HEK293 (cell line): Measurements from ENCODE around the gene ICAM3.

Experiments
- BCL11B ChIP-seq: fragments of 450-650 bp; formaldehyde crosslinking; IDR thresholded peaks from 2 replicates; pipeline ENCODE4 v1.5.1; 2016; ENCODE audit warnings: low read depth, missing biosample characterization, missing genetic modification characterization
- GFI1B ChIP-seq: fragments of 450-650 bp; formaldehyde crosslinking; IDR thresholded peaks from 2 replicates; pipeline ENCODE4 v1.5.1; 2016; ENCODE audit warnings: missing biosample characterization, missing genetic modification characterization
- KLF1 ChIP-seq: fragments of 450-650 bp; formaldehyde crosslinking; IDR thresholded peaks from 2 replicates; pipeline ENCODE4 v1.5.1; 2016; ENCODE audit warnings: missing biosample characterization, missing genetic modification characterization
- MEIS1 ChIP-seq: sonication (generic); formaldehyde crosslinking; IDR thresholded peaks from 2 replicates; pipeline ENCODE4 v1.8.1; 2022; ENCODE audit warnings: missing genetic modification reagents, mild to moderate bottlenecking, borderline replicate concordance
- MZF1 ChIP-seq: fragments of 450-650 bp; formaldehyde crosslinking; IDR thresholded peaks from 2 replicates; pipeline ENCODE4 v1.5.1; 2017; ENCODE audit warnings: missing biosample characterization, missing genetic modification characterization, borderline replicate concordance
- PATZ1 ChIP-seq: fragments of 450-650 bp; formaldehyde crosslinking; IDR thresholded peaks from 2 replicates; pipeline ENCODE4 v1.5.1; 2016; ENCODE audit warnings: missing biosample characterization, missing genetic modification characterization
- PRDM2 ChIP-seq: fragments of 450-650 bp; formaldehyde crosslinking; IDR thresholded peaks from 2 replicates; pipeline ENCODE4 v1.5.1; 2016; ENCODE audit warnings: missing biosample characterization, missing genetic modification characterization, borderline replicate concordance
- YY2 ChIP-seq: fragments of 450-650 bp; formaldehyde crosslinking; IDR thresholded peaks from 2 replicates; pipeline ENCODE4 v1.5.1; 2016; ENCODE audit warnings: missing biosample characterization, missing genetic modification characterization
- ZBTB17 ChIP-seq: fragments of 450-650 bp; formaldehyde crosslinking; IDR thresholded peaks from 2 replicates; pipeline ENCODE4 v1.5.1; 2016; ENCODE audit warnings: missing biosample characterization, missing genetic modification characterization
- ZBTB26 ChIP-seq: fragments of 450-650 bp; formaldehyde crosslinking; optimal IDR thresholded peaks from 2 replicates; pipeline ENCODE3; 2016; ENCODE audit warnings: missing biosample characterization, mild to moderate bottlenecking, missing genetic modification characterization
- ZBTB49 ChIP-seq: fragments of 450-650 bp; formaldehyde crosslinking; IDR thresholded peaks from 2 replicates; pipeline ENCODE4 v1.5.1; 2016; ENCODE audit warnings: missing biosample characterization, missing genetic modification characterization, low read depth
- ZNF114 ChIP-seq: fragments of 450-650 bp; formaldehyde crosslinking; IDR thresholded peaks from 2 replicates; pipeline ENCODE4 v1.5.0; 2017; ENCODE audit warnings: missing biosample characterization, missing genetic modification characterization
- ZNF121 ChIP-seq: fragments of 450-650 bp; formaldehyde crosslinking; IDR thresholded peaks from 2 replicates; pipeline ENCODE4 v1.5.1; 2016; ENCODE audit warnings: missing biosample characterization, missing genetic modification characterization
- ZNF132 ChIP-seq: fragments of 450-650 bp; formaldehyde crosslinking; IDR thresholded peaks from 2 replicates; pipeline ENCODE4 v1.5.1; 2017; ENCODE audit warnings: missing biosample characterization, missing genetic modification characterization, borderline replicate concordance
- ZNF221 ChIP-seq: fragments of 450-650 bp; formaldehyde crosslinking; IDR thresholded peaks from 2 replicates; pipeline ENCODE4 v1.5.1; 2017; ENCODE audit warnings: missing biosample characterization, missing genetic modification characterization, borderline replicate concordance
- ZNF274 ChIP-seq, 2 experiments: fragments of 200-500 bp in 1 of 2; fragments of 450-650 bp in 1 of 2; sonication (Bioruptor generic) in 1 of 2; formaldehyde crosslinking in 1 of 2; IDR thresholded peaks; 2 replicates each; pipeline versions ENCODE4 v1.5.1 to v1.6.1; 2014 to 2016; ENCODE audit warnings: borderline replicate concordance in 1 of 2, inconsistent platforms in 1 of 2, low read length in 1 of 2, missing biosample characterization in 1 of 2, missing genetic modification characterization in 1 of 2
- ZNF335 ChIP-seq: fragments of 450-650 bp; formaldehyde crosslinking; conservative IDR thresholded peaks from 2 replicates; pipeline ENCODE4 v1.5.1; 2016; ENCODE audit warnings: missing biosample characterization, missing genetic modification characterization
- ZNF488 ChIP-seq: fragments of 450-650 bp; formaldehyde crosslinking; IDR thresholded peaks from 2 replicates; pipeline ENCODE4 v1.5.1; 2016; ENCODE audit warnings: missing biosample characterization, missing genetic modification characterization
- ZNF514 ChIP-seq: fragments of 450-650 bp; formaldehyde crosslinking; IDR thresholded peaks from 2 replicates; pipeline ENCODE4 v1.5.1; 2016; ENCODE audit warnings: missing biosample characterization, missing genetic modification characterization
- ZNF521 ChIP-seq: fragments of 450-650 bp; formaldehyde crosslinking; IDR thresholded peaks from 2 replicates; pipeline ENCODE4 v1.5.1; 2017; ENCODE audit warnings: missing biosample characterization, mild to moderate bottlenecking, missing genetic modification characterization
- ZNF548 ChIP-seq: fragments of 450-650 bp; formaldehyde crosslinking; IDR thresholded peaks from 2 replicates; pipeline ENCODE4 v1.5.1; 2016; ENCODE audit warnings: missing biosample characterization, missing genetic modification characterization
- ZNF561 ChIP-seq: fragments of 450-650 bp; IDR thresholded peaks from 2 replicates; pipeline ENCODE4 v1.5.1; 2018; ENCODE audit warnings: missing biosample characterization, missing genetic modification characterization, borderline replicate concordance
- ZNF571 ChIP-seq: fragments of 450-650 bp; formaldehyde crosslinking; IDR thresholded peaks from 2 replicates; pipeline ENCODE4 v1.5.0; 2017; ENCODE audit warnings: missing biosample characterization, missing genetic modification characterization
- ZNF596 ChIP-seq: fragments of 450-650 bp; IDR thresholded peaks from 2 replicates; pipeline ENCODE4 v1.5.0; 2018; ENCODE audit warnings: missing biosample characterization, mild to moderate bottlenecking, missing genetic modification characterization, moderate library complexity
- ZNF664 ChIP-seq: fragments of 450-650 bp; formaldehyde crosslinking; IDR thresholded peaks from 2 replicates; pipeline ENCODE4 v1.5.1; 2016; ENCODE audit warnings: missing biosample characterization, missing genetic modification characterization
- ZNF792 ChIP-seq: fragments of 450-650 bp; formaldehyde crosslinking; IDR thresholded peaks from 2 replicates; pipeline ENCODE4 v1.5.1; 2016; ENCODE audit warnings: missing biosample characterization, missing genetic modification characterization
- ZNF837 ChIP-seq: fragments of 450-650 bp; formaldehyde crosslinking; IDR thresholded peaks from 2 replicates; pipeline ENCODE4 v1.5.1; 2016; ENCODE audit warnings: missing biosample characterization, missing genetic modification characterization
- ZNF843 ChIP-seq: fragments of 450-650 bp; formaldehyde crosslinking; IDR thresholded peaks from 2 replicates; pipeline ENCODE4 v1.5.1; 2016; ENCODE audit warnings: missing biosample characterization, missing genetic modification characterization

Gene ICAM3

GRCh38 chr19:10334588-10335351 is 4.7 kb downstream of the ICAM3 start (continued):
- TF ChIP-seq ZNF596 (tag by site-specific recombination), result no peak
- peak; percentile 74 for TF ChIP-seq ZNF335 (tag by site-specific recombination)
- no peak for TF ChIP-seq ZNF571
- no peak for TF ChIP-seq ZBTB49 (tag by site-specific recombination)
- TF ChIP-seq ZBTB26 (tag by site-specific recombination), result peak; percentile 62
- TF ChIP-seq ZNF121 (tag by site-specific recombination), result no peak
- no peak for TF ChIP-seq ZNF521 (tag by site-specific recombination)
- no peak for TF ChIP-seq ZNF561 (tag by site-specific recombination)
- TF ChIP-seq ZNF843 (tag by site-specific recombination), result no peak
- no peak for TF ChIP-seq ZNF114 (tag by site-specific recombination)
- 0 out of 2 replicates have a peak, but pooled peaks have one; percentile 24 for TF ChIP-seq KLF1 (tag by site-specific recombination)
- no peak for TF ChIP-seq MEIS1 (CRISPR knock-in tag)
- TF ChIP-seq PRDM2 (tag by site-specific recombination), result no peak
- no peak for TF ChIP-seq GFI1B (tag by site-specific recombination)
- peak; percentile 90 for TF ChIP-seq PATZ1
- no peak for TF ChIP-seq ZNF274 (IDR thresholded peaks at IDR 0.05; ENCODE audit: low read length)
- TF ChIP-seq ZNF274 (tag by site-specific recombination; IDR thresholded peaks at IDR 0.05; ENCODE audit: borderline replicate concordance), result no peak
- TF ChIP-seq ZNF488, result no peak
- TF ChIP-seq ZNF548, result no peak
- no peak for TF ChIP-seq ZNF664 (tag by site-specific recombination)
- TF ChIP-seq ZNF221, result no peak
- no peak for TF ChIP-seq ZNF514
- TF ChIP-seq YY2 (tag by site-specific recombination), result no peak
- TF ChIP-seq BCL11B, result peak; percentile 65; the same call in 1 of the 2 replicates
- TF ChIP-seq ZNF792, result no peak
- TF ChIP-seq ZNF837 (tag by site-specific recombination), result no peak
- no peak for TF ChIP-seq ZNF132
- no peak for TF ChIP-seq MZF1 (tag by site-specific recombination)
- TF ChIP-seq ZBTB17 (tag by site-specific recombination), result no peak
